Suprapubic skin (tissue), 4 donors: Measurements from ENCODE around the gene SHMT2. TPM values are rescaled to one million over a fixed set of nuclear protein-coding genes. Genes with fewer than 3 reads are reported as not detected.

Source experiments
- DNase-seq, 2 donors: peaks; one replicate each; pipeline ENCODE4 v3.0.0-alpha.2; 2019; ENCODE audit warnings: low spot score in 2 of 2
- H3K27ac ChIP-seq: fragments of 200-600 bp; sonication (generic); one replicate; pipeline ENCODE4 v1.5.1; 2019
- H3K27me3 ChIP-seq: fragments of 200-600 bp; sonication (generic); one replicate; pipeline ENCODE4 v1.5.1; 2019
- H3K36me3 ChIP-seq: fragments of 200-600 bp; sonication (generic); one replicate; pipeline ENCODE4 v1.5.1; 2019
- H3K4me1 ChIP-seq: fragments of 200-600 bp; sonication (generic); one replicate; pipeline ENCODE4 v1.5.1; 2019
- H3K4me3 ChIP-seq: fragments of 200-600 bp; sonication (generic); one replicate; pipeline ENCODE4 v1.5.1; 2019; ENCODE audit warnings: mild to moderate bottlenecking
- H3K9me3 ChIP-seq: fragments of 200-600 bp; sonication (generic); one replicate; pipeline ENCODE4 v1.5.1; 2019
- CTCF ChIP-seq, 2 donors: fragments of 200-600 bp in 1 of 2; fragments of 450-650 bp in 1 of 2; sonication (generic) in 1 of 2; IDR thresholded peaks; one replicate each; pipeline ENCODE4 v1.5.1; 2016 to 2019; ENCODE audit warnings: antibody characterized with exemption in 2 of 2, mild to moderate bottlenecking in 1 of 2, moderate library complexity in 1 of 2
- EP300 ChIP-seq: sonication (generic); formaldehyde crosslinking; IDR thresholded peaks from one replicate; pipeline ENCODE4 v1.6.1; 2017; ENCODE audit warnings: antibody characterized with exemption
- POLR2A ChIP-seq, 2 donors: fragments of 450-650 bp; IDR thresholded peaks; one replicate each; pipeline ENCODE4 v1.6.1; 2017; ENCODE audit warnings: antibody characterized with exemption in 2 of 2, mild to moderate bottlenecking in 2 of 2, moderate library complexity in 2 of 2
- POLR2AphosphoS5 ChIP-seq, 3 donors: sonication (generic); formaldehyde crosslinking; IDR thresholded peaks; one replicate each; pipeline ENCODE4 v1.6.1; 2017; ENCODE audit warnings: antibody characterized with exemption in 3 of 3
- WGBS: methylation state at CpG from one replicate; pipeline ENCODE4 v1.1.5; 2018; 5-methylcytosine and 5-hydroxymethylcytosine counted together
- total RNA-seq, 4 donors: library from RNA; depleted of rRNA; stranded (reverse); fragments of >200 nt; gene quantifications; one replicate each; pipeline ENCODE4 v1.1.0, GENCODE V29; 2016

Gene SHMT2
- total RNA-seq, 4 donors from 2014 or later = 53.5 to 87.2 (median 70.3) TPM

GRCh38 chr12:57220770-57221168 lies 8.7 kb upstream of the SHMT2 start:
- no peaks in the 10 kb centered on the region for H3K9me3 ChIP-seq
- no peak for DNase-seq
- TF ChIP-seq POLR2AphosphoS5 (IDR thresholded peaks at IDR 0.05) (no peak), POLR2A (IDR thresholded peaks at IDR 0.05) (no peak), EP300 (no peak)
- H3K4me1 ChIP-seq = peaks cover 36% of the 10 kb centered on the region
- H3K4me3 ChIP-seq = no peak overlapping the region
- H3K36me3 ChIP-seq = no peaks in the 10 kb centered on the region
- H3K27ac ChIP-seq = no peak overlapping the region
- peaks cover 85% of the 10 kb centered on the region for H3K27me3 ChIP-seq
- 68% methylated on average over 1 of the region's 1 CpG for WGBS

- Histone ChIP-seq H3K4me1 (peaks cover 30% of the 10 kb centered on the region), H3K27me3 (peaks cover 85% of the 10 kb centered on the region), H3K4me3 (no peak overlapping the region), H3K27ac (no peak overlapping the region), H3K36me3 (no peaks in the 10 kb centered on the region), H3K9me3 (no peaks in the 10 kb centered on the region)
- no peak for TF ChIP-seq CTCF (IDR thresholded peaks at IDR 0.05)
- no peak for TF ChIP-seq POLR2A (IDR thresholded peaks at IDR 0.05)
- no peak for TF ChIP-seq POLR2AphosphoS5 (IDR thresholded peaks at IDR 0.05)
- TF ChIP-seq EP300 = no peak
- 59% methylated on average over 6 of the region's 24 CpGs for WGBS
- DNase-seq = no peak
Observed at GRCh38 chr12:57221169-57221917, 8.2 kb upstream of the SHMT2 start.

GRCh38 chr12:57222286-57223190 lies 7.0 kb upstream of the SHMT2 start:
- WGBS = 73% methylated on average over 13 of the region's 13 CpGs
- Histone ChIP-seq H3K9me3 (no peaks in the 10 kb centered on the region), H3K27me3 (peaks cover 86% of the 10 kb centered on the region), H3K4me1 (peaks cover 26% of the 10 kb centered on the region), H3K4me3 (no peak overlapping the region), H3K36me3 (no peaks in the 10 kb centered on the region), H3K27ac (no peak overlapping the region)
- no peak for TF ChIP-seq POLR2AphosphoS5 (IDR thresholded peaks at IDR 0.05)
- TF ChIP-seq CTCF (IDR thresholded peaks at IDR 0.05) = no peak
- TF ChIP-seq EP300 = no peak
- no peak for TF ChIP-seq POLR2A (IDR thresholded peaks at IDR 0.05)
- DNase-seq = no peak

- Histone ChIP-seq H3K4me1 (peaks cover 16% of the 10 kb centered on the region), H3K9me3 (no peaks in the 10 kb centered on the region), H3K36me3 (no peaks in the 10 kb centered on the region), H3K27me3 (peaks cover 83% of the 10 kb centered on the region), H3K27ac (no peak overlapping the region), H3K4me3 (no peak overlapping the region)
- 78% methylated on average over 19 of the region's 22 CpGs for WGBS
- DNase-seq = no peak
- TF ChIP-seq CTCF (IDR thresholded peaks at IDR 0.05) (no peak), EP300 (no peak), POLR2AphosphoS5 (IDR thresholded peaks at IDR 0.05) (no peak), POLR2A (IDR thresholded peaks at IDR 0.05) (no peak)
Observed at GRCh38 chr12:57223191-57224165, 6.0 kb upstream of the SHMT2 start.

- H3K27me3 ChIP-seq = peaks cover 74% of the 10 kb centered on the region
- 85% methylated on average over 10 of the region's 30 CpGs for whole genome bisulfite sequencing
- peaks cover 22% of the 10 kb centered on the region for H3K4me1 ChIP-seq
- H3K36me3 ChIP-seq = no peaks in the 10 kb centered on the region
- H3K4me3 ChIP-seq = no peak overlapping the region
- H3K9me3 ChIP-seq = no peaks in the 10 kb centered on the region
- H3K27ac ChIP-seq = no peak overlapping the region
- DNase-seq = no peak
- TF ChIP-seq EP300 = no peak
- no peak for TF ChIP-seq POLR2A (IDR thresholded peaks at IDR 0.05)
- TF ChIP-seq POLR2AphosphoS5 (IDR thresholded peaks at IDR 0.05) = no peak
- no peak for TF ChIP-seq CTCF (IDR thresholded peaks at IDR 0.05)
Observed at GRCh38 chr12:57224278-57224972, 5.1 kb upstream of the SHMT2 start.
